Stimulated activated CD4-positive, alpha-beta T cell treated with anti-CD3 and anti-CD28 coated beads, TNF-alpha, amount 100 ng/mL, for 48 hours (primary cell): ENCODE measurements around the gene TMEM250.
A peak's percentile ranks its signal among the peaks of the same experiment; 100 is the strongest.
"Not testable (repeated sequence)": the region's sequence is repeated elsewhere in the genome, so short reads cannot be mapped to it uniquely, and the experiment has no call there.

Experiments used
- DNase-seq, 3 donors: peaks; one replicate each; pipeline ENCODE4 v3.0.0-alpha.2; 2020; ENCODE audit warnings: low read depth in 3 of 3

Gene TMEM250, protein sequence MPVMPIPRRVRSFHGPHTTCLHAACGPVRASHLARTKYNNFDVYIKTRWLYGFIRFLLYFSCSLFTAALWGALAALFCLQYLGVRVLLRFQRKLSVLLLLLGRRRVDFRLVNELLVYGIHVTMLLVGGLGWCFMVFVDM

DNA sequence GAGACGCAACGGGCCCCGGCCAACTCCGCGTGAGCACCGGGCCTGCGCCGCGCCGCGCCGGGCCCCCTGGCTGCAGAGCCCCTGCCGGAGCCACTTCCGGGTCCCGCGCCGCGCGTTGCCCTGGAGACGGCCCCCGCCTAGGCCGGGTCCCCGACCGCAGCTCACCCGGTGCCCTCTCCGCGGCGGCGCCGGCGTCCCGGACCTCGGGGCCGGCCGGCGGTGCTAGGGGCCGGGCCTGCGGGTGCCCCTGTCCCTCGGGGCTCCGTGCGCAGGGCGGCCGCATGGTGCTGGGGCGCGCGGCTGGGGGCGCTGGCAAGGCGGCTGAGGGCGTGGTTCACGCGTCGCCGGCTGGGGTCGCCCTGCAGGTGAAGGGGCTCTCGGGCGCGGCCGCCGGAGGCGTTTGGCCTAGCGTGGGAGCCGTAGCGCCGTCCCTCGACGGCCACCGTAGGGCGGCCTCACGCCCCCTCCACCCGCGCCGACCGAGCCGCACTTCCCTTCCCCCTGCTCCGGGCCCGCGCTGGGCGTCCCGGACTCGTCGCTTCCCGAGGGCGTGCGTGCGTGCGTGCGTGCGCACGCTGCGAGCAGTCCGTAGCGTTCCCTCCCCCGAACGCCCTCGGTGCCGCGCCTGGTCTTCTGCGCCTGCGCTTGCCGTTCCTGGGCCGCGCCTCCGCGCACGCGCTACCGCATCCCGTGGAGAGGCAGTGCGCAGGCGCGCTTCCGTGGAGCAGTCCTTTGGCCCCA lies at the start of gene TMEM250:
TSS of gene TMEM250 (minus strand) at position 556 of the 741 bp plus-strand sequence. CDS start 1,975 bp downstream, outside the sequence.
- DNase-seq: peak; percentile 90 to 96 (median 93)

DNA sequence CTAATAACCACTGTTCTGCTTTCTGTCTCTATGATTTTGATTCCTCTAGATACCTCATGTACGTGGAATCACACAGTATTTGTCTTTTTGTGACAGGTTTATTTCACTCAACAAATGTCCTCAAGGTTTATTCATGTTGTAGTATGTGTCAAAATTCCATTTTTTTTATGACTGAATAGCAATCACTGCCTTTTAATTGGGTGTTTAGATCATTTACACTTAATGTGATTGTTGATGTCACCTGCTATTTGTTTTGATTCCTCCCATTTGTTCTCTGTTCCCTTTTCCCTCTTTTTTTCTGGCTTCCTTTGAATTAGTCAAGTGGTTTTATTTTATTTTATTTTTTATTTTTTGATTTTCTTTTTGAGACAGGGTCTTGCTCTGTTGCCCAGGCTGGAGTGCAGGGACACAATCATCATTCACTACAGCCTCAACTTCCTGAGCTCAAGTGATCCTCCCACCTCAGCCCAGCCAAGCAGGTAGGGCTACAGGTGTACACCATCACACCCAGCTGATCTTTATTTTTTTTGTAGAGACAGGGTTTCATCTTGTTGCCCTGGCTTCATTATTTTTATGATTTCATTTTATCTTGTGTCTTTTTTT lies 44.7 kb upstream of the TMEM250 start:
- no peak for DNase-seq

DNA sequence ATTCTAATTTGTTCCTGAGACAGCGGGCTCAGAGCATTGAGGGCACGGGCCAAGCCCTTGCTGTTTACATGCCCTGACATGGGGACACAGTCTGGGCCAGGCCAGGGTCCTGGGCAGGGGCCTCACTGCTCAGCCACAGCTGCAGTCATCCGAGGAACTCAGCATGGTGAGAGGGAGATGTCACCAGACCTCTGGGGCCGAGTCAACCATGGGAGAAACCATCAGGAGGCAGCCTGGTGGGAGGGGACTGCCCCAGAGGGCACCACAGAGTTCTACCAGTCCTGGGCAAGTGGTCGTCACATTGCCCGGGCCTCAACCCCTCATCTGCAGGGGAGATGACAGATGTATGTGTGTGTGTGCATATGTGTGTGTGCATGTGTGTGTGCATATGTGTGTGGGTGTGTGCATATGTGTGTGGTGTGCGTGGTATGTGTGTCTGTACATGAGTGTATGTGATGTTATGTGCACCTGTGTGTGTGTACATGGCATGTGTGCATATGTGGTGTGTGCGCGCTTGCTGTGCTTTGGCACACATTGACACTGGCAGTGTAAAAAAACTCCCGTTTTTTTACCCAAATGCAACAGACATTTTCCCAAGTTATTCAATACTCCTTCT lies 42.4 kb upstream of the TMEM250 start:
- no peak for DNase-seq

DNA sequence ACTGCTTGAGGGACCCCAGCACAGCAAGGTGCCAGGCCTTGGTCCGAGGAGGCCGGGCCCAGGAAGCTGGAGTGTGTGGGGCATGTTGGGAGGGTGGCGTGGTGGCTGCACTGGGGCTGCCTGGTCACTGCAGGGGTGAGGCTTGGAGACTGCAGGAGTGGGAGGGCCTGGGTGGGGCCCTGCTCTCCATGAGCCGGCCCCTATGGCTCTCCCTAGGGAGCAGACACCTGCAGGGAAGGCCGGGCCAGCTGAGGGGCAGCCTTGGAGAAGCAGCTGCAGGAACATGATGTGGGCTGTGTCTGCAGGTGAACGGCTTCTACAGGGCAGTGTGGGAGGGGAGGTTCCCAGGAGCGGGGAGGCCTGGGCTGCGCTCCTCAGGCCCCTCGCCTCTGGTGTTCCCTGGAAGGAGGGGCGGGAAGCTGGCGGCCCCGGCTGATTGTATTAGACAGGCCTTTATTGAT lies 41.7 kb upstream of the TMEM250 start:
- no peak for DNase-seq

DNA sequence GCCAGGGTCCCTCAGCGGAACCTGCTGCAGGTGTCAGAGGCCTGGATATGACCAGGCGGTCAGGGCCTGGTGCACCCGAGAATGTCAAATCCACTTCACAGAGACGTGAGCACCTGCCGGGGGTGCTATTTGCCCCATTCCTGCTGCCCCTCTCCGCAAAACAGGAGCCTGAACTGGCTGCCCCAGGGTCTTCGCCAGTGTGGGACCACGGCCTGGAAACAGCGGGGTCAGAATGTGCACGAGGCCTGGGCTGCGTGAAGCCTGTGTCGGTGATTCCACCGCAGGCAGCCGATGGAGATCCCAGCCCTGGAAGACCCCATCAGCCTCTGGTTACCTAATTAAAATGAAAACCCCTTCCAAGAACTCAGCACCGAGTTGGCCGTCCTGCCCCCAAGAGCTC lies 41.2 kb upstream of the TMEM250 start:
- DNase-seq: no peak

DNA sequence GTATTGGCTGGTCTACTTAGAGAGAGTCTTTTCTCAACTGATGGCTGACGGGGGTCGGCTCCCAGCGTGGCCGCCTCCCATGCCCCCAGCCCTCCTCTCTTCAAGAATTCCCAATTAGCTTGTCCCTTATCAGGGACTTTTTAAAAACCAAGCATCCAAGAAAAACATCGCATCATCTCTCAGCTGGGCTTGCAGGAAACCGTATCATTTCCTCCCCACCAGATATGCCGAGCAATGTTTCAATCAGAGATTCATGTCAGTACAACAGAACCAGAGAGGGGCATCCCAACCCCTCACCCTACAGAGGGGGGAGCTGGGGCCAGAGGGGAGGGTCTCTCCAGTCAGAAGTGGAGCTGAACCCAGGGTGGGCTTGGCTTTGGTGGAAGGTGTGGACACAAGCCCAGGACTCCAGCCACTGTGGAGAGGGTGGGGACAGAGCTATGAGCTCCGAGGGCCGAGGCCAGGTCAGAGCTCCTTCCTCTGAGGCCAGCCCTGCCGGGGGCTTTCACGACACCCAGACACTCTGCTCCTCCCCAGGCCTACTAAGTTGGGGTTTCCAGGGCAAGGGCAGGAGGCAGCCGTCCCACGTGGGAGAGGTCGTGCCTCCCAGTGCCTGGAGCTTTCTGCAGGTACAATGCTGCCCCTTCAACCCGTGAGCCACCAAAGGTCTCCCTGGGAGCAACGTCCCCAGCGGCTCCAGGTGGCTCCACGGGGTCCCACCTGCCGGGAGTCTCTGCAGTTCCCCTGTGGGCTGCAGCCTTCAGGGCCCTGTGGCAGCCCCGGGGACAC lies 39.0 kb upstream of the TMEM250 start:
- no peak for DNase-seq

DNA sequence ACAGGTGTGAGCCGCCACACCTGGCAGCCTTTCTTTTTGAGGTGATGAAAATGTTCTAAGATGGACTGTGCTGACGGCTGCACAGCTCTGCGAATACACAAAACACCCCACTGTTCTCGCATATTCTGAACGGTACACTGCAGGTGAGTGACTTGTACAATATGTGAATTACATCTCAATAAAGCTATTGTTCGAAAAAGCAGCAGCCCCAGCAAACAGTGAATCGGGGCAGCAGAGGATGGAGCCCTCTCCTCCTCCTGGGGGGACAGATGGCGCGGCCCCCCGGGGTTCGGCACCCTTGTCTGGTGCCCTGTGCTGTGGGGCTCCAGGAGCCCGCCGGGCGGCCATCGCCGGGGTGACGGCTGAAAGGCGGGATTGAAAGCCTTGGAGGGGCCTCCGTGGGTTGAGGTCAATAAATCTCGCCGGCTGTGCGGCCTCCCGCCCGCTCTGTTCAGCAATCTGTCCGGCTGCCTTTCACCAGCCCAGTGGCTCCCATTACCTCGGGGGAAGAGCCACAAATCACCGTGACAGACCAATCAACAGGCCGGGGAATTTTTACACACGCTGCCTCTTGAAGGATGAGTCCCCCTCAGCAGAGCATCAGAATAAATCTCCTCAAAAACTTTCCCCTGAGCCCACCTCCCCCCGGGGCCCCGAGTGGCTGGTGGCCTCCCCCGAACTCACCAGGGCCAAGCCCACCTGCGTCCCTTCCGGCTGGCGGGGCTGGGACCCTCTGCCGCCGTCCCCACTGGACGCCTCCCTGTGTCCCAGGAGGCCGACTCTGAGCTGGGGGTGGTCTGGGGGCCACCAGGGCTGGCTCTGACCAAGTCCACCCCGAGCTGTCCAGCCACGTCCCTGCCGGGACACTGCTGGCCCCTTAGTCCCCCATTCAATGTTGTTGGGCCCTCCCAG lies 37.8 kb upstream of the TMEM250 start:
- no peak for DNase-seq

DNA sequence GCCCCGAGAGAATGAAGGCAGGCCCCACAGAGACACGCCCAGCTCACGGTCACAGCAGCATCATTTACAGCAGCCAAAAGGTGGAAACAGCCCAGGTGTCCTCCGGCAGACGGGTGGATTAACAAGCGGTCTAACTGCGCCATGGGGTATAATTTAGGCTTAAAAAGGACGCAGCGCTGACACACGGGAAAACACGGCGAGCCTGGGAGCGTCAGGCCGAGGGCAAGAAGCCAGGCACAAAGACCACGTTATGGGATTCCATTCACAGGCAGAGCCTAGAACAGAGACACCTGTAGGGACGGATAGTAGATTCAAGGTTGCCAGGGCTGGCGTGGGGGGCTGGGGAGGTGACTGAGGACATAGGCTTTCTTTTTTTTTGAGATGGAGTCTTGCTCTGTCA lies 36.9 kb upstream of the TMEM250 start:
- no peak for DNase-seq

DNA sequence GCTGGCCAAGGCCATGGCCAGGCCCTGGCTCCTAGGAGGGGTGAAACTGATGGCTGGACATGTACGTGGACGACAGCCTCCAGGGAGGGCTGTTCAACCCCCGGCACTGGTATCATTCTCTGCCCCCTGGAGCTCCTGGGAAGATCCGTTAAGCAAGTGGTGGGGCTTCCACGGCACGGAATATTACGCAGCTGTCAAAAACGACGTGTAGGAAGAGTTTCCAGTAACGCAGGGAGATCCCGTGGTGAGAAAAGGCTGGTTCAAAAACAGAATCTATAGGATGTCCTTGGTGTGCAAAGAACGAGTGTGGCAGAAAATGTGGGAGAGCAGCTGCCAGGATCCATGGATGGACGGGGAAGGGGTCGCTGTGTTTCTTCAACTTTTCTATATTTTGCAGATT lies 36.3 kb upstream of the TMEM250 start:
- DNase-seq: no peak

DNA sequence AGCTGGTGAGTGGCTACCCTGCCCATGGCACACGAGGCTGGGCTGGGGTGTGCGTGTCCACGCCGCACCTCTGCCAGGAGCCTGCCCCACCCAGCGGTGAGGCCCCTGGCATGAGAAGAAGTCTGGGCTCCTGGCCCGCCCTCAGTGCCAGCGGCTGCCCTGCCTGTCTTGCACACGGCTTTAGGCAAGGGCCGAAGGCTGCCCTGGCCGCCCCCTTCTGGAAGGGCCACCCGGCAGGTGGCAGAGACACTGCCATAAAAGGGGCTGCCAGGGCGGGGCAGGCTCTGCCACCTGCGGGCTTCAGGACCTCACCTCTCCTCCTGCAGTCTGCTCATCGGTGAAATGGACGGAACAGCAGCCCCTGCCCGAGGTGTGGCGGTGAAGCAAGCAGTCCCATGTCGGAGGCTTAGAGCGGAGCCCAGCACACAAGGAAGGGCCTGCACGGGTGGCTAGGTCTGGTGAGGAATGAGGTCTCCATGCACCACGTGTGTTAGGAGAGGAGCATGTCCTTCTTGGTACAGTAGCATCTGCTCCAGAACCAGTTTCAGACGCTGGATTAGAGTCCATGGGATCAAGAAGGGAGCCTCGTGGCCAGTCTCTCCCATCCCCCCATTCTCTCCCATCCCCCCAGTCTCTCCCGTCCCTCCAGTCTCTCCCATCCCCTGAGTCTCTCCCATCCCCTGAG lies 34.8 kb upstream of the TMEM250 start:
- no peak for DNase-seq

DNA sequence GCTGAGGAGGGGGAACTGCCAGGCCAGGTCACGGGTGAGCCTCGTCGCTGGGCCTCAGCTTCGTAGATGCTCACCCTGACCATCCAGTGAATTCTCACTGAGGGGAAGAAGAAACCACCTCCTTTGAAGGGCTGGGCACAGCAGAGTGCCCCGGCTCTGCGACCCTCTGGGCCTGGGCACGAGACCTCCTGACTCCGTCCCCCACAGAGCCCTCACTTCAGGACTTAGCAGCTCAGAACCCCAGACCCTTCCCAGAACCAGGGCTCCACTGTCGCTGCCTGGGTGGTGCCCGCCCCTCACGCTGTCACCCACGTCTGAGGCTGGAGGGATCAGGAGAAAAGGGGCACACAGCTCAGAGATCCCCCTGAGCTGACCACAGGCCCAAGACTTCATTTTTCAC lies 34.3 kb upstream of the TMEM250 start:
- no peak for DNase-seq

DNA sequence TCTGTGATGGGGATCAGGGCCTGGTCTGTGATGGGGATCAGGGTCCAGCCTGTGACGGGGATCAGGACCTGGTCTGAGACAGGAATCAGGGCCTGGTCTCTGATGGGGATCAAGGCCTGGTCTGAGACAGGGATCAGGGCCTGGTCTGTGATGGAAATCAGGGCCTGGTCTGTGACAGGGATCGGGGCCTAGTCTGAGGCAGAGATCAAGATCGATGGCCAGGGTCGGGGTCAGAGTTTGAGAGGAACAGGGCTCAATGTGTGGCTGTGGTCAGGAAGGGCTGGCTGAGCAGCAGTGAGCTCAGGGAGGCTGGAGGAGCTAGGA lies 33.8 kb upstream of the TMEM250 start:
- DNase-seq: no peak

DNA sequence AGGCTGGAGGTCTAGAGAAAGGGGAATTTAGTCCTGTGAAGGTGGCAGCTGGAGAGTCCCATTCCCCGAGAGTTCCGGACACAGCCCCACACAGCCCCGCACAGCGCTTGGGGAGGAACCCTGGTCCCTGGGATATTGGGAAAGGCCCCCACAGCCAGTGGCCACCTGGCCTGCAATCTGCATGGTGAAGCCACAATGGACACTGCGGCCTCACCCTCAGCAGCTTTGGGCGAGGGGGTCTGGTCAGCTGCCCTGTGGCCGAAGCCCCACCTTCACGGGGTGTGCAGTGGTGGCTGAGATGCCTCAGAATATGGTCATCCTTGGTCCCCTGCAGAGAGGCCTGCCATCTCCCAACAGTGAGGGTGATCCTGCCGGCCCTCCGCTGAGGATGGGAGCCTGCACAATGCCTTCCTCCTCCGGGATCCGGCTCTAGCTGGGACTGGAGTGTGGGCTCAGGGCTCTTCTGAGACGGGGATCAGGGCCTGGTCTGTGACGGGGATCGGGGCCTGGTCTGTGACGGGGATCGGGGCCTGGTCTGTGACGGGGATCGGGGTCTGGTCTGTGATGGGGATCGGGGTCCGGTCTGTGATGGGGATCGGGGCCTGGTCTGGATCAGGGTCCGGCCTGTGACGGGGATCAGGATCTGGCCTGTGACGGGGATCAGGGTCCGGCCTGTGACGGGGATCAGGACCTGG lies 33.3 kb upstream of the TMEM250 start:
- DNase-seq: no peak

DNA sequence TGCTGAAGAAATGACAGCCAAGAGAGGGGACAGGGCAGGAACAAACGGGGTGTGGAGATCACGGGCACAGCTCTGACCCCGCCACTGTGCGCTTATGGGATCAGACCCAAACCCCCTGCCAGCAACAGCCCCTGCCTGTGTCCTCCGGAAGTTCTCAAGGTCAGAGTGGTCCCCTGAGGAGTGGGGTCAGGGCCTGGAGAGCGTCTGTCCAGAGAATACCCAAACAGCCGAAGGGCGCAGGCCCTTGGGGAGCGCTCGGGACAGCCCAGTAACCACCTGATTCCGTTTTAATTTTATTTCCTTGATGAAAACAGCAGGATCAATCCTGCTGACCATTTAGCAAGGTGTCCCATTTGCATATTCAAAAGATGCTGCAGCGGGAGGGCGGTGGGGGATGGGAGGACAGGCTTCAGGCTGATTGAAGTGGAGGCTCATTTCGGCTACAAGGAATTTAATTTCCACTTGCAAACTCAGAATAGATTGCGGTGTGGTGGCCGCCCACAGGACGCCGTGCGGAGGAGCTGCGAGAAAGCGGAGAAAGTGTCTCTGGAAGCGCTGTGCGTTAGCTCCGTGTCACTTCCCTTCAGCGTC lies 32.6 kb upstream of the TMEM250 start:
- DNase-seq: no peak

DNA sequence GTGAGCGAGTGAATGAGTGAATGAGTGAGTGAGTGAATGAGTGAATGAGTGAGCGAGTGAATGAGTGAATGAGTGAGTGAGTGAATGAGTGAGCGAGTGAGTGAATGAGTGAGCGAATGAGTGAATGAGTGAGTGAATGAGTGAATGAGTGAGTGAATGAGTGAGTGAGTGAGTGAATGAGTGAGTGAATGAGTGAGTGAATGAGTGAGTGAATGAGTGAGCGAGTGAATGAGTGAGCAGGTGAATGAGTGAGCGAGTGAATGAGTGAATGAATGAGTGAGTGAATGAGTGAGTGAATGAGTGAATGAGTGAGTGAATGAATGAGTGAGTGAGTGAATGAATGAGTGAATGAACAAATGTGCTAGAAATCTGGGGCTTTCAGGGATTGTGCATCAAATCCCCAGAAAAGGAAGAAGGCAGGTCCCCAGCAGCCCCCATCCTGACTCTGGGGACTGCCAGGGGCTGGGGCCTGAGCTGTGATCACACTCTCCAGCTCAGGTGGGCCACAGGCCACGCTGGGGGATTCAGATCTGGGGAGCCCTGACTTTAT lies 32.1 kb upstream of the TMEM250 start:
- DNase-seq: not testable (repeated sequence)

DNA sequence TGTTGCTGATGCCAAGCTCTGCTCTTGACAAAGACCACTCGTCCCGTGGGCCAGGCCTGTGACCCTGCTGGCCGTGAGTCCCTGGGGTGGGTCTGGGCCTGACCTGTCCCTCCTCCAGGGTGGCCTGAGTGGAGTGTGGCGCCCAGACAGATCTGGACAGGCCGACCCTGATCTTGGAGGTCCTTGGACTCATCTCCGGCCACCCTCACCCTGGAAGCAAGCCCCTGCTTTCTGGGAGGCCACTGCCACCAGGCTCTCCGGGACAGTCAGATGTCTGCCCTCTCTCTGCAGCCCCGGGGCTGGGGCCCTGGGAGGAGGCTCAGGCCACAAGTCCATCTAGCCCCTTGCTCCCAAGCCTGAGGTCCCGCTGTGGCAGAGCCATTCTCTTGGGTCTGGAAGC lies 31.2 kb upstream of the TMEM250 start:
- DNase-seq: no peak

DNA sequence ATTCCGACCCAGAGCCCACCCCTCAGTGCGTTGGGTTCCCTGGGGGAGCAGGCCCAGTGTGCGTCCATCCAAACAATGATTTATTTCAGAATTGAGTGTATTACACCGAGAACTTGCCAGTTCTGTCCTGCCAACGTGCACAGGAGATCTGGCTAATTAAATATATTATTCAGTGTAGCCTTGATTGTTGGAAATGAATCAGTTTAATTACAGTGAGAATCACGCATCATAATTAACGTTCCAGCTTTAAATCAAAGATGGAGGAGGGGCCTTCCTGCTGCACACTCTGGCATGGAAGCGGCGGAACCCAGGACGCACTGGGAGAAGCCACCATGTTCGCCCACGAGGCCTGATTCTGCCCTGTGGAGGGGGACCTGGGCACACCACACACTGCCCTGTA lies 30.7 kb upstream of the TMEM250 start:
- no peak for DNase-seq

DNA sequence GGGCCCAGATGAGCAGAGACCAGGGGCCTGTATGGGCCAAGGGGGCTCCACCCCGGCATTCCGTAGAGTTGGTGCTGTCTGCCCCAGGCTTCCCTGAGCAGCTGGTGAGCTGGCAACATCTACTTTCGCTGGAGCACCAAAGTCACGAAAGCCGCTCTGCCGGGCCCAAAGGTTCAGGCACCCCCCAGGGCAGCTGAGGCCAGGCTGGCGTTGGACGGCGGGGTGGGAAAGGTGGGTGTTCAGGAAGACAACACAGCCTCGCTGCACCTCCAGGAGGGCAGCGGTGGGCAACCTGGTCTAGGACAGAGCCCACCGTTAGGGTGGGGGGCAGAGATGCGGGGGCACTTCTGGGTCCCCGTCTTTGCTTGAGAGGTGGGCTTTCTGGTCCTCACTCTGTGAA lies 30.1 kb upstream of the TMEM250 start:
- DNase-seq: no peak
